Measurements from ENCODE around the gene PRR15L.
"Not testable (repeated sequence)": the region's sequence is repeated elsewhere in the genome, so short reads cannot be mapped to it uniquely, and the experiment has no call there.

Gene PRR15L

GRCh38 chr17:47931848-47932247 is 25.8 kb downstream of the PRR15L start:
- DNase-seq: no peak

- DNase-seq: no peak
Measured at GRCh38 chr17:47929218-47930000, 28.3 kb downstream of the PRR15L start.

GRCh38 chr17:47928415-47928814 is 29.3 kb downstream of the PRR15L start:
- no peak for DNase-seq

DNA sequence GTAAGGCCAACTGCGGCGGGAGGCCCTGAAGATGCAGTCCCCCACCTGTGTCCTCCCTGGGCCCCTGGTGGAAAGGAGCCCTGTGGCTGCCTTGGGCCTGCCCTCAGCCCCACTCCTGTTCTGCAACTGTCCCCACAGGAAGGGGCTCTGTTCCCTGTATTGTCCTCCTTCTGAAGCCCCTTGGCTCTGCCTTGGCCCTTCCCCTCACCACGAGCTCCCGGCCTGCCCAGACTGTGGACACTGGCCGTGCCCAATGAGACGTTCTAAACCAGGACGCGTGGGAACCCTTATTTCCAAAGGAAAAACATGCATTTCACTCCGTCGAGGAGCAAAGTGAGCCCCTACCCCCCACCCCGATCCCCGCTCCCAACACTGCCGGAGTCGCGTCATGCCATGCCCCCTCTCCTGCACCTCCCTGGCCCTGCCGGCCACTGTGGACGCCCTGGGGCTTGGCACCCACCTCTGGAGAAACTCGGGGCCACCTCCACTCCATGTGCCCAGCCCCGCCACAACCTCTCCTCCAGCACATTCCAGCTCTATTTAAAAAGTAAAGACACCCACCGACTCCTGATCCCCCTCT is 29.8 kb downstream of the PRR15L start:
- no peak for DNase-seq

DNA sequence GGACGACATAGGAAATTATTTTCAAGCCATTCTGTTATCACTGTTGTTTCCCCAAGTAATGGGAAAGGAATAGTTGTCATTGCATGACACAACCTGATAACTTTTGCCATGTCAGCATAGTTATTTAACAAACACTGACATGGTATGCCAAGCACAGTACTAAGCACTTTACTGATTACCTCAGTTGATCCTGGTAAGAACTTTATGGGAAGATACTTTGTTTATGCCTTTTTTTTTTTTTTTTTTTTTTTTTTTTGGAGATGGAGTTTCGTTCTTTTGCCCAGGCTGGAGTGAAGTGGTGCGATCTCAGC is 32.0 kb downstream of the PRR15L start:
- DNase-seq: no peak

DNA sequence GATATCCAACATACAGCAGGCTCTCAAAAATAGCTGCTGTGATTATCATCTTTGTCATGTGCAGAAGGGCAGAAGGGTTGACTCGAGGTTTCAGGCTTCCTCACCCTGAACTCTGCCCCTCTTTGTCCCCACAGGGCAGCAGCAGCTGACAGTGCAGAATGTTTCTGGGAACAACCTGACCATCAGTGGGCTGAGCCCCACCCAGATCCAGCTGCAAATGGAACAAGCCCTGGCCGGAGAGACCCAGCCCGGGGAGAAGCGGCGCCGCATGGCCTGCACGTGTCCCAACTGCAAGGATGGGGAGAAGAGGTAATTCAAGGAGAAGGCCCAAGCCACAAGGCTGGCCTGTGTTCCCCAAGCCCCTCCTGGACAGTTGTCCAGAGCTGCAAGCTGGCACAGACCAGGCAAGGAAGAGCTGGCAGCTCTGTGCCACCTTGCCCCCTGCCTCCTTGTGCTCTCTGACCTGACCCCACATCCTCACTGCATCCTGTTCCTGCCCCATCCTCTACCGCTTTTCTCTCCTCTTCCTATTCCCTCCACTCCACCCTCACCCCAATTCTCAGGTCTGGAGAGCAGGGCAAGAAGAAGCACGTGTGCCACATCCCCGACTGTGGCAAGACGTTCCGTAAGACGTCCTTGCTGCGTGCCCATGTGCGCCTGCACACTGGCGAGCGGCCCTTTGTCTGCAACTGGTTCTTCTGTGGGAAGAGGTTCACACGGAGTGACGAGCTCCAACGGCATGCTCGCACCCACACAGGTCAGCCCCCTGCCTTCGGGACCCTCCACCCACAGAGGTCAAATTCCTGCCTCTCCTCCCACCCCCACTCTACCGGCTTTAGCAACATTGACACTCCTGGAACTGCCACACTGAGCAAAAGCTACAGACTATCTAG is 32.7 kb downstream of the PRR15L start:
- DNase-seq: no peak

DNA sequence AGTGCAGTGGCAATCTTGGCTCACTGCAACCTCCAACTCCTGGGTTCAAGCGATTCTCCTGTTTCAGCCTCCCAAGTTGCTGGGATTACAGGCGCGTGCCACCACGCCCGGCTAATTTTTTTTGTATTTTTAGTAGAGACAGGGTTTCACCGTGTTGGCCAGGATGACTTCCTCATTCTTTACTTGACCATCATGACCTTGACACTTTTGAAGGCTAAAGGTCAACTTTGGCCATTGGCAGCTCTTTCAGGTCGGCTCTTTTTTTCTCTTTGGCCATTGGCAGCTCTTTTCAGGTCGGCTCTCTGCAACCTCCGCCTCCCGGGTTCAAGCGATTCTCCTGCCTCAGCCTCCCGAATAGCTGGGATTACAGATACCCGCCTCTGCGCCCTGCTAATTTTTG is 37.8 kb downstream of the PRR15L start:
- not testable (repeated sequence) for DNase-seq

GRCh38 chr17:47918991-47919390 is 38.7 kb downstream of the PRR15L start:
- DNase-seq: no peak

DNA sequence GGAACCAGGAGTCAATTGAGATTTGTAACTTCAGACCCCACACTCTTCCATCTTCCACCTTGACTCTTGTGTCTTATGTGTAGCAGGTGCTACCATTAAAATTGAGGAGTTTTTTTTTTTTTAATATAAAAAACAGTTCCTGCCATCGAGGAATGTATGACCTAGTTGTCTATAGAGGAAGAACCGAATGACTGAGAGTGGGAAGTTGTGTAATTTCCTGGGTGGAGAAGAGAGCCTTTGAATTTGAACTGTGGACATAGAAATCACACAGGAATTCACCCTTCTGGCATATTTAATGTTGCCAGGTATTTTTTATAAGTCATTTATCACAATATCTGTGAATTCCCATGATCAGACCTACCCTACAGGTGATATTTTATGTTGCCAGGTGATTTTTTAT is 39.7 kb downstream of the PRR15L start:
- no peak for DNase-seq

GRCh38 chr17:47917581-47917980 is 40.1 kb downstream of the PRR15L start:
- peak in 1 of 14 donors; percentile 71 for DNase-seq

DNA sequence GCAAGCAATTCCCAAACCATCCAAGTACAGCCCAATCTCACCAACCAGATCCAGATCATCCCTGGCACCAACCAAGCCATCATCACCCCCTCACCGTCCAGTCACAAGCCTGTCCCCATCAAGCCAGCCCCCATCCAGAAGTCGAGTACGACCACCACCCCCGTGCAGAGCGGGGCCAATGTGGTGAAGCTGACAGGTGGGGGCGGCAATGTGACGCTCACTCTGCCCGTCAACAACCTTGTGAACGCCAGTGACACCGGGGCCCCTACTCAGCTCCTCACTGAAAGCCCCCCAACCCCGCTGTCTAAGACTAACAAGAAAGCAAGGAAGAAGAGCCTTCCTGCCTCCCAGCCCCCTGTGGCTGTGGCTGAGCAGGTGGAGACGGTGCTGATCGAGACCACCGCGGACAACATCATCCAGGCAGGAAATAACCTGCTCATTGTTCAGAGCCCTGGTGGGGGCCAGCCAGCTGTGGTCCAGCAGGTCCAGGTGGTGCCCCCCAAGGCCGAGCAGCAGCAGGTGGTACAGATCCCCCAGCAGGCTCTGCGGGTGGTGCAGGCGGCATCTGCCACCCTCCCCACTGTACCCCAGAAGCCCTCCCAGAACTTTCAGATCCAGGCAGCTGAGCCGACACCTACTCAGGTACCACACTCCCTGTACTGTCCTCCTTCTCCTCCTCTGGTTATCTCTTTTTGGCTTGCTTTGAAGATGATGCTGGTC is 41.0 kb downstream of the PRR15L start:
- DNase-seq: no peak

DNA sequence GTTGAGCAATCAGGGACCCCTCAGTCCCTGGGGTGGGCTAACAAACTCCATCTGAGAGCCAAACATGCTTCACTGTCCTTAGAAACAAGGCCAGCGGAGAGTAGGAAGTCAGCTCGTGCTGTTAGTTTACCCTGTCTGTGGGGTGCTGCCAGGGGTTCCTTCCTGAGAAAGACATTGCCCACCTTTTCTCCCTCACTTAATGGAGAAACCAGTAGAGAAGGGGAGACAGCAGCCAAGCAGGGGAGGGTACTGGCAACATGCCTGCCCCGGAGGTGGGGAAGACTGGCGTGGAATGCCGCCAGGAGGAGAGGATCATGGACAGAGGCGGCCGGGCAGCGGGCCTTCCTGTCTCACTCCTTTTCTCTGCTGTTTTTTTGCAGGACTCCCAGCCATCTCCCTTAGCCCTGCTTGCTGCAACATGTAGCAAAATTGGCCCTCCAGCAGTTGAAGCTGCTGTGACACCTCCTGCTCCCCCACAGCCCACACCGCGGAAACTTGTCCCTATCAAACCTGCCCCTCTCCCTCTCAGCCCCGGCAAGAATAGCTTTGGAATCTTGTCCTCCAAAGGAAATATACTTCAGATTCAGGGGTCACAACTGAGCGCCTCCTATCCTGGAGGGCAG is 41.8 kb downstream of the PRR15L start:
- peak in 3 of 14 donors; percentile 10 to 50 (median 19) for DNase-seq

GRCh38 chr17:47914306-47914948 is 43.3 kb downstream of the PRR15L start:
- peak in 1 of 14 donors; percentile 27 for DNase-seq

GRCh38 chr17:47913050-47913449 is 44.6 kb downstream of the PRR15L start:
- no peak for DNase-seq

- peak in 1 of 14 donors; percentile 11 for DNase-seq
Measured at GRCh38 chr17:47907932-47908562, 49.6 kb downstream of the PRR15L start.

GRCh38 chr17:47906443-47906842 is 51.2 kb downstream of the PRR15L start:
- no peak for DNase-seq

- DNase-seq: peak in 11 of 14 donors; percentile 32 to 94 (median 61)
Measured at GRCh38 chr17:47905221-47905733, 52.4 kb downstream of the PRR15L start.

GRCh38 chr17:47902039-47902744 is 55.5 kb downstream of the PRR15L start:
- DNase-seq: no peak
